GM18870 (cell line): ENCODE measurements around the gene MVD.

ENCODE experiments used
- ATAC-seq: cut with Tn5 transposase; IDR thresholded peaks from one replicate; pipeline ENCODE4 v1.9.1; 2021; ENCODE audit warnings: moderate library complexity; ENCODE audit not compliant: unreplicated experiment

MVD gene

GRCh38 chr16:88608076-88608475 lies 54.8 kb downstream of the MVD start:
- ATAC-seq = no peak

GRCh38 chr16:88606148-88606757 lies 56.6 kb downstream of the MVD start:
- no peak for ATAC-seq

GRCh38 chr16:88605186-88606147 lies 57.4 kb downstream of the MVD start:
- no peak for ATAC-seq

- ATAC-seq = no peak
Observed at GRCh38 chr16:88602091-88602490, 60.8 kb downstream of the MVD start.
